Measurements from ENCODE around the gene ENKD1. TPM values are rescaled to one million over a fixed set of nuclear protein-coding genes. Genes with fewer than 3 reads are reported as not detected.

Gene ENKD1
- total and polyA plus RNA-seq, 2 of the 4 experiments (the other 2 are of a cell fraction) = 2.9 to 6.3 TPM

DNA sequence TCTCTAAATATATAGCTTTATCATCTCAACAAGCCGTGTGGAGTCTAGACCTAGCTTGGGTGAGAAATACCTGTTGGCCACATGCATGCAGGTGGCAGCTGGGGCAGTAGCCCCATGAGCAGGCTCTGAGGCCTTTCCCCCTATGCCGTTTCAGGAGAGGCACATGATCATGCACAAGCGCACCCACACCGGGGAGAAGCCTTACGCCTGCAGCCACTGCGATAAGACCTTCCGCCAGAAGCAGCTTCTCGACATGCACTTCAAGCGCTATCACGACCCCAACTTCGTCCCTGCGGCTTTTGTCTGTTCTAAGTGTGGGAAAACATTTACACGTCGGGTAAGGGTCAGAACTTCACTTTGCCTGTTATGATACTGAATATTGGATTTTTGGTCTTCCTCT is 38.3 kb downstream of the ENKD1 start:
- Histone ChIP-seq H3K9me1 (ENCODE audit: insufficient read depth, low read length) (no peaks in the 10 kb centered on the region; the same call in 1 of the 2 replicates), H4K8ac (ENCODE audit: low read depth in 2 of 2, low read length in 2 of 2) (no peak overlapping the region), H3K27me3 (ENCODE audit: control insufficient read depth, insufficient read depth, low read length) (no peaks in the 10 kb centered on the region), H3K79me1 (ENCODE audit: low read depth in 1 of 2, low read length in 2 of 2) (peaks cover 6 to 15% of the 10 kb centered on the region in 2 experiments), H2AK9ac (replicated peaks; ENCODE audit: low read depth, low read length, poor library complexity) (no peak overlapping the region), H3K9me3 (ENCODE audit: control insufficient read depth, insufficient read depth, low read length) (no peaks in the 10 kb centered on the region), H3K18ac (ENCODE audit: low read depth, low read length) (no peak overlapping the region), H3K14ac (replicated peaks; ENCODE audit: low read depth, low read length) (no peak overlapping the region), H2BK20ac (ENCODE audit: low read depth, low read length) (no peak overlapping the region), H2AK5ac (ENCODE audit: low read depth, low read length) (no peak overlapping the region), H4K20me1 (ENCODE audit: insufficient read depth, low read length) (peaks cover 5% of the 10 kb centered on the region; the same call in 1 of the 2 replicates), H3K4me2 (ENCODE audit: low read depth, low read length) (no peak overlapping the region), H2BK5ac (ENCODE audit: low read depth, low read length, poor library complexity, severe bottlenecking) (no peak overlapping the region), H3K4me1 (ENCODE audit: control insufficient read depth, insufficient read depth, low read length) (peaks cover 5% of the 10 kb centered on the region), H3K4me3 (ENCODE audit: insufficient read depth, low read depth, low read length) (no peak overlapping the region), H4K5ac (ENCODE audit: low read depth, low read length) (no peak overlapping the region), H3K23ac (ENCODE audit: low read depth, low read length) (no peak overlapping the region), H2AFZ (replicated peaks; ENCODE audit: low read length, poor library complexity) (peak overlapping the region; percentile 51), H2BK120ac (ENCODE audit: low read depth, low read length) (no peak overlapping the region), H3K4ac (ENCODE audit: low read depth, low read length) (no peak overlapping the region), H3K27ac (ENCODE audit: insufficient read depth, low read length) (no peak overlapping the region), H3K36me3 (ENCODE audit: control insufficient read depth, insufficient read depth, low read length) (peaks cover 32% of the 10 kb centered on the region), H4K91ac (ENCODE audit: insufficient read depth, low read depth, low read length) (no peak overlapping the region), H2BK15ac (ENCODE audit: low read depth, low read length) (no peak overlapping the region), H3K56ac (ENCODE audit: extremely low read depth, insufficient read depth, low read length) (no peak overlapping the region), H3K9ac (ENCODE audit: low read depth, low read length) (no peak overlapping the region)
- BruUV-seq (replicated peaks) = no TSS peak
- DNase-seq = no peak
- WGBS, 2 experiments (ENCODE audit: extremely low coverage in 2 of 2, insufficient read length in 1 of 2) = 98% methylated on average over 9 of the region's 14 CpGs; no CpG with 5 or more reads in 1 of the 2 experiments
- CTCF ChIA-PET = interaction anchor here (0.6 kb wide), 2 partner anchors 65 to 108 kb away, joined by 3 read pairs; no protein-coding TSS in a partner anchor
- intact Hi-C loops (cut with micrococcal nuclease) (no loop called here), dilution Hi-C loops (cut with HindIII; ENCODE audit: low sequenced_read_pairs, unreplicated experiment) (no loop called here), in situ Hi-C loops (cut with MboI; ENCODE audit: low sequenced_read_pairs) (no loop called here)
- TF ChIP-seq RFX5 (IDR thresholded peaks at IDR 0.05; ENCODE audit: low read depth, low read length) (no peak), CTCF (conservative IDR thresholded peaks at IDR 0.05; ENCODE audit: low read depth, low read length) (no peak), MAFK (IDR thresholded peaks at IDR 0.05; ENCODE audit: low read depth, low read length) (no peak), FOS (IDR thresholded peaks at IDR 0.05; ENCODE audit: low read depth, low read length) (no peak), MXI1 (IDR thresholded peaks at IDR 0.05; ENCODE audit: borderline replicate concordance, low read depth, low read length) (no peak), ELK1 (IDR thresholded peaks at IDR 0.05; ENCODE audit: borderline replicate concordance, low read depth, low read length) (no peak)
- TF ChIP-seq, protein P1, sequence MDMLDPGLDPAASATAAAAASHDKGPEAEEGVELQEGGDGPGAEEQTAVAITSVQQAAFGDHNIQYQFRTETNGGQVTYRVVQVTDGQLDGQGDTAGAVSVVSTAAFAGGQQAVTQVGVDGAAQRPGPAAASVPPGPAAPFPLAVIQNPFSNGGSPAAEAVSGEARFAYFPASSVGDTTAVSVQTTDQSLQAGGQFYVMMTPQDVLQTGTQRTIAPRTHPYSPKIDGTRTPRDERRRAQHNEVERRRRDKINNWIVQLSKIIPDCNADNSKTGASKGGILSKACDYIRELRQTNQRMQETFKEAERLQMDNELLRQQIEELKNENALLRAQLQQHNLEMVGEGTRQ (IDR thresholded peaks at IDR 0.05; ENCODE audit: low read depth, low read length) = no peak
- POLR2A ChIA-PET (ENCODE audit: unreplicated experiment) = no interaction called here
- ATAC-seq (ENCODE audit: low read depth) = no peak
